ENCODE data around the gene NKPD1.
"Not testable (repeated sequence)": the region's sequence is repeated elsewhere in the genome, so short reads cannot be mapped to it uniquely, and the experiment has no call there.

Gene NKPD1

DNA sequence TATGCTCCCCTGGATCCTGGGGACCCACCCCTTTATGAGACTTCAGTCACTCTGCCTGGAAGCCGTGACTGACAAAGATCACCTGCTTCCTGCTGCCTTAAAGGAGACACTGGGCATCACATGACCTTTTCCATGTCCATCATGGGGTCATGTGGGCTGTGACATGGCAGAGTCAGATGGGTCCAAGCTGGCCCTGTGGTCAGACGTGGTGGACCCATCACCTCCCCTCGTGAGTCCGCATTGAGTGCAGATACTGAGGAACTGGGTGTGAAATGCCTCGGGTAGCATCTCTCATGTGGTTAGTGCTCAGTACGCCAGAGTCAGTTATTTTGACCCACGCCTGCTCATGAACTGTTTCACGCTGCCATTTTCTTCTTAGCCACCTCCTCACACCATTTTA lies 27.1 kb downstream of the NKPD1 start:
- H3K27me3 Mint-ChIP-seq (ENCODE audit: low read depth), result no peaks in the 10 kb centered on the region
- H3K27ac Mint-ChIP-seq, result no peak overlapping the region
- no peaks in the 10 kb centered on the region for H3K9me3 Mint-ChIP-seq
- DNase-seq (ENCODE audit: low spot score), result no peak
- peaks cover 3% of the 10 kb centered on the region for H3K4me1 Mint-ChIP-seq (ENCODE audit: low read depth)
- no peaks in the 10 kb centered on the region for H3K36me3 Mint-ChIP-seq (ENCODE audit: low read depth)
- H3K4me3 Mint-ChIP-seq, result no peak overlapping the region

DNA sequence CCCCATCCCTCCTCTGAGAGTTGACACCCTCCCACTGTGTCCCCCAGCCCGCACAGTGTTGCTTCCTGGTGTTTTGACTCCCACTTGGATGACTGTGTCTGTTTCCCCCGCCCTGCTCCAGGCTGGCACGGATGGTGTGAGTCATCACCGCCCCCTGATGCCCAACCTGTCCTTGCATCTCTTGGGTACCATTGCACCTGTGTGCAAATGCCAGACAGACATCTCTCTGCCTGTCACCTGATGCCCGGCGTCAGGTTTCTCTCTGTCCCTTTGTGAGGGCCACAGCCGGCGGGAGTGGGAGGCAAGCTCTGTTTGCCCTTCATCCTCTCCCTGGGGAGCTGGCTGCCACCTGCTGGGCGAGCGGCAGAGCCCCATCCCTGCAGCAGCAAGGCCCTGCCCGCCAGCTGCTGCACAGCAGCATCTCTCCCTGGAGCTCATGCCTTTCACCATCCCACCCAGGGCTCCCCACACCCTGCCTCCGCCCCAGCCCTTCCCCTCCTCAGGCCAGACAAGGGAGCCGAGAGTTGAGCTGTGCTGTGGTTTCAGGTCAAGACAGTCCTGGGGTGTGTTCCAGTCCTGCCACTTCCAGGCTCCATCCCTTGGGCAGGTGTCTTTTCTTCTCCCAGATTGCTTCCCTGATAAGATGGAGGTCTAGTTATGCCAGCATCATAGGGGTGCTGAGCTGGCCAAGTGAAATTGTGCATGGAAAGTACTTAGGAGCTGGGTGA lies 29.7 kb downstream of the NKPD1 start:
- Mint-ChIP-seq H3K36me3 (ENCODE audit: low read depth) (no peaks in the 10 kb centered on the region), H3K27me3 (ENCODE audit: low read depth) (no peaks in the 10 kb centered on the region), H3K27ac (no peak overlapping the region), H3K9me3 (no peaks in the 10 kb centered on the region), H3K4me3 (no peak overlapping the region), H3K4me1 (ENCODE audit: low read depth) (peaks cover 4% of the 10 kb centered on the region)
- DNase-seq (ENCODE audit: low spot score), result no peak

DNA sequence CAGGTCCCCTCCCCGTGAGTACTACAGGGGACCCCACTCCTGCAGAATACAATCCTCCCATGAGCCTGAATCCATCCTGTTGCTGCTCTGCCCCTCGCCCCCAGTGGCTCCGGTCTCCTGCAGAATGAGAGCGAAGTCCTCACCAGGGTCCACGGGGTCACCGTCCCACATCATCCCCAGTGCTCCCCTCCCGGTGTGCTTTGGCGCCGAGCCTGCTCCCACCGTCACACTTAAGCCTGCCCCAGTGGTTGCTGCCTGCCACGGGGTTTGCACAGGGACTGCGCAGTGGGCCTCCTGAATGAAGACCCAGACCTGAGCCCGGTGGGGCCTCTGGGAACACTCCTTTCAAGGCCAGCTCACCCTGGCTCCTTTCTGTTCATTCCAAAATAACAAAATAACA lies 30.5 kb downstream of the NKPD1 start:
- Mint-ChIP-seq H3K4me3 (no peak overlapping the region), H3K27ac (no peak overlapping the region), H3K9me3 (no peaks in the 10 kb centered on the region), H3K4me1 (ENCODE audit: low read depth) (peaks cover 6% of the 10 kb centered on the region), H3K27me3 (ENCODE audit: low read depth) (no peaks in the 10 kb centered on the region), H3K36me3 (ENCODE audit: low read depth) (no peaks in the 10 kb centered on the region)
- DNase-seq (ENCODE audit: low spot score), result no peak

DNA sequence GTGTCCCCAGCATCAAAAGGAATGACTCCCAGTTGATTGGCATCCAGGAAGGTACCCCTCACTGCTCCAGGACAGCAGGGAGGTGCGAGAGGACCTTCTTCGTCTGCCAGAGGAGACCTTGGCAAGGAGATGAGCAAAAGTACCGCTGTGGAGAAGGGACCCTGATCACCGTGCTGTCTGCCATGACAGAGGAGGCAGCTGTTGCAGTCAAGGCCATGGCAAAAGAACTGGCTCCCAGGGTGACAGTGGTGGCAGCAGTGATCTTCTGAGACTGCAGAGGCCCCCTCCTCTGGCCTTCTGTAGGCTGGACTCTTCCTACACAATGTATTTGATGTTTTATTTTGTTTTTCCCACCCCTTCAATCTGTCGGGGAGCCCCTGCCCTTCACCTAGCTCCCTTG lies 32.0 kb downstream of the NKPD1 start:
- Mint-ChIP-seq H3K36me3 (ENCODE audit: low read depth) (no peaks in the 10 kb centered on the region), H3K4me3 (no peak overlapping the region), H3K27me3 (ENCODE audit: low read depth) (no peaks in the 10 kb centered on the region), H3K27ac (no peak overlapping the region), H3K4me1 (ENCODE audit: low read depth) (peaks cover 6% of the 10 kb centered on the region), H3K9me3 (no peaks in the 10 kb centered on the region)
- DNase-seq (ENCODE audit: low spot score), result no peak

DNA sequence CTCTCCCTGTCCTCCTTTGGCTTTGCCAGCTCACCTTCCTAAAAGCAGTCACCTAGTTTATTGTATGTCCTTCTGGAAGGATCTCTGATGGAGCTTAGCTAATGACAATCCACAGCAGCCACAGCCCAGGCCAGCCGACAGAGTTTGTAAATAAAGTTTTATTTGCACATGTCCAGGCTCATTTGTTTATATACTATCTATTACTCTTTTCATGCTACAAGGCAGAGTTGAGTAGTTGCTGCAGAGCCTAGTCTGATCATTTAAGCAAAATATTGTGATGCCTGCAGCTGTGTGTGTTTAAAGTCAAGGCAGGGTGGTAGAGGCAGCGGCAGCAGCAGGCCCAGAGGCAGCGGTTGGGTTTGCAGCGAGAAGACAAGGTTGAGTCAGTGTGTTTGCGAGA lies 32.6 kb downstream of the NKPD1 start:
- Mint-ChIP-seq H3K4me3 (no peak overlapping the region), H3K36me3 (ENCODE audit: low read depth) (no peaks in the 10 kb centered on the region), H3K9me3 (no peaks in the 10 kb centered on the region), H3K27me3 (ENCODE audit: low read depth) (no peaks in the 10 kb centered on the region), H3K27ac (no peak overlapping the region), H3K4me1 (ENCODE audit: low read depth) (peaks cover 6% of the 10 kb centered on the region)
- DNase-seq (ENCODE audit: low spot score), result no peak

DNA sequence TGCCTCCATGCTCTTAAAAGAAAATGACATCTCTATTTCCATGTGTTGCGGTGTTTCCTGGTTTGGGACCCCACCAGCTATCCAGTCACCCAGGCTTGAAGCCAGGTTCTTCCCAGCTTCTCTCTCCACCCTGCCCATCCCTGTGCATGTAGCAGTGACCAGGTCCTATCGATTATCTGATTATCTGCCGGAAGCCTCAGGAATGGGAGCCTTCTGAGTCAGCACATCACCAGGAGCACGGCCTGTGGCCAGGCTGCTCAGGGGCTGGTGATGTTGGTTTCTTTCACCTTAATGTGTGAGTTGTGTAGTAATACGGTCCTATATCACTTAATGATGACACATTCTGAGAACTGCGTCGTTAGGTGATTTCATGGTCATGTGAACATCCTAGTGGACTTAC lies 34.1 kb downstream of the NKPD1 start:
- H3K36me3 Mint-ChIP-seq (ENCODE audit: low read depth), result no peaks in the 10 kb centered on the region
- no peak for DNase-seq (ENCODE audit: low spot score)
- peaks cover 7% of the 10 kb centered on the region for H3K4me1 Mint-ChIP-seq (ENCODE audit: low read depth)
- H3K4me3 Mint-ChIP-seq, result no peak overlapping the region
- H3K27ac Mint-ChIP-seq, result no peak overlapping the region
- no peaks in the 10 kb centered on the region for H3K9me3 Mint-ChIP-seq
- H3K27me3 Mint-ChIP-seq (ENCODE audit: low read depth), result no peaks in the 10 kb centered on the region

DNA sequence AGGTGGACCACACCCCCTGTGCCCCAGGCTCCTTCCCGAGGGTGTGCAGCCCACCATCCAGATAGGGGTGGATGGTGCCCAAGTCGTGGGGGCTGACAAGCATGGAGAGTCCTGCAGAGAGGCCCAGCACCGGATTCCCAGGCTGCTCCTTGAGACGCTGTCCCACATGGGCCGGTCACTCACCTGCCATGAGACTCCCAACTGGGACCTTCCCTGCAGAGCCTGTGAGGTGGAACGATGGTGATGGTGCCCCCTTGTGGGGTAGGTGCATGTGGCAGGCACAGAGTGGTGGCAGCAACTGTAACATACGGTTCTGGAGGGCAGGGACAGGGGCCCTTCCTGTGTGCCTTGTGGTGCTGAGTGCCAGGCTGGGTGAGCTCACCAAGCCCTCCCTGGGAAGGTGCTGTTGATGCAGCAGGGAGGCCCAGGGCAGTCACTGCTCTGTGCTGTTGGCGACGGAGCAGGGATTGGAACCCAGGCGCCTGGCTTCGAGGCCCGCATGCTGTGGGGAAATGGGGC lies 34.7 kb downstream of the NKPD1 start:
- Mint-ChIP-seq H3K9me3 (no peaks in the 10 kb centered on the region), H3K4me3 (no peak overlapping the region), H3K4me1 (ENCODE audit: low read depth) (peaks cover 12% of the 10 kb centered on the region), H3K36me3 (ENCODE audit: low read depth) (no peaks in the 10 kb centered on the region), H3K27ac (no peak overlapping the region), H3K27me3 (ENCODE audit: low read depth) (no peaks in the 10 kb centered on the region)
- peak; percentile 57 for DNase-seq (ENCODE audit: low spot score)

DNA sequence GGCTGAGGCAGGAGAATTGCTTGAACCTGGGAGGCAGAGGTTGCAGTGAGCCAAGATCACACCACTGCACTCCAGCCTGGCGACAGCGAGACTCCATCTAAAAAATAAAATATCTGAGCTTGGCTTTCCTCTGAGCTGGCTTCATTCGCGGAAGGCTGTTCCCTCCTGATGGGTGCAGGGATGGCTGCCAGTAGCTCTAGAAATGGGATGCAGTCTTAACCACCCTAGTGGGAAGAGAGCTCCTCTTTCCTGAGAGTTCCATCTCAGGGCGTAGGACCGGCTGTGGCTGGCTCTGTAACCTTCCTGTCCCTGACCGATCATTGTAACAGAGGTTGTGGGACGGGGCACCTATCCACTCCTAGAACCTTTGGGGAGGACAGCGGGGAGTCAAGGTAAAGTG lies 35.4 kb downstream of the NKPD1 start:
- Mint-ChIP-seq H3K9me3 (no peaks in the 10 kb centered on the region), H3K36me3 (ENCODE audit: low read depth) (no peaks in the 10 kb centered on the region), H3K4me1 (ENCODE audit: low read depth) (peaks cover 16% of the 10 kb centered on the region), H3K4me3 (no peak overlapping the region), H3K27me3 (ENCODE audit: low read depth) (no peaks in the 10 kb centered on the region), H3K27ac (no peak overlapping the region)
- no peak for DNase-seq (ENCODE audit: low spot score)

DNA sequence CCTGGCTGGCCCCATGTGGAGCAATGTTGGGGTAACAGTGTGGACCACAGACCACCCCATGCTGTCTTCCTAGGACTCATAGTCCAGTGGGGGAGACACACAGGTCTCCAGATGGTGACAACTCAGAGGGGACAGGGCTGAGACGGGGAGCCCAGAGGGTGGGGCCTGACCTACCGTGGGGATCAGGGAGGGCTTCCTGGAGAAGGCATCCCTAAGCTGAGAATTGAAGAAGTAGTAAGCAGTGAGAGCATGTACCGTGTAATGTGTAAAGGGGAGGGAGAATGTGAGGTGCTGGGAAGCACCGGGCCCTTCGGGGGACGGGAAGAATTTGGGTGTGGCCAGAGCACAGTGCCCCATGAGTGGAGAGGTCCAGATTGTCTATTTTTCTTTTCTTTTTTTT lies 36.8 kb downstream of the NKPD1 start:
- no peak overlapping the region for H3K27ac Mint-ChIP-seq
- DNase-seq (ENCODE audit: low spot score), result no peak
- H3K9me3 Mint-ChIP-seq, result no peaks in the 10 kb centered on the region
- H3K36me3 Mint-ChIP-seq (ENCODE audit: low read depth), result no peaks in the 10 kb centered on the region
- no peaks in the 10 kb centered on the region for H3K27me3 Mint-ChIP-seq (ENCODE audit: low read depth)
- H3K4me1 Mint-ChIP-seq (ENCODE audit: low read depth), result peaks cover 20% of the 10 kb centered on the region
- H3K4me3 Mint-ChIP-seq, result no peak overlapping the region

DNA sequence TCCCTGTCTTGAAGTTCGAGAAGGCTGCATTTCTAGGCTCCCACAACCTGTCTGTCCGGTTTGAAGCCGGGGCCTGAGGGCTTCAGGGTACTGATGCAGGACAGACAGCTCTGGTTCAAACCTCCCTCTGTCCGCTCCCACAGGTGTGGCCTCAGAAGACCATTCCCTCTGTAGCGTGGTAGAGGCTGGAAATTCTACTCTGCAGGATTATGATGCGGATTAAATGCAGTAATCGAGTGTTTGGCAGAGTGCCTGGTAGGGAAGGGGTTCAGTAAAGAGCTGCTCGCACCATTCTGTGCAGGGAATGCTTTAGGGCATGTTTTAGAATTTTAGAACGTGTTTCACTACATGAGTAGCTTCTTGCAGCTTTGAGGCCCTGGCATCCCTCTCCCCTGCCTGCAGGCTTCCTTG lies 37.3 kb downstream of the NKPD1 start:
- Mint-ChIP-seq H3K36me3 (ENCODE audit: low read depth) (no peaks in the 10 kb centered on the region), H3K27ac (no peak overlapping the region), H3K4me1 (ENCODE audit: low read depth) (peaks cover 23% of the 10 kb centered on the region), H3K4me3 (no peak overlapping the region), H3K9me3 (no peaks in the 10 kb centered on the region), H3K27me3 (ENCODE audit: low read depth) (no peaks in the 10 kb centered on the region)
- DNase-seq (ENCODE audit: low spot score), result no peak

DNA sequence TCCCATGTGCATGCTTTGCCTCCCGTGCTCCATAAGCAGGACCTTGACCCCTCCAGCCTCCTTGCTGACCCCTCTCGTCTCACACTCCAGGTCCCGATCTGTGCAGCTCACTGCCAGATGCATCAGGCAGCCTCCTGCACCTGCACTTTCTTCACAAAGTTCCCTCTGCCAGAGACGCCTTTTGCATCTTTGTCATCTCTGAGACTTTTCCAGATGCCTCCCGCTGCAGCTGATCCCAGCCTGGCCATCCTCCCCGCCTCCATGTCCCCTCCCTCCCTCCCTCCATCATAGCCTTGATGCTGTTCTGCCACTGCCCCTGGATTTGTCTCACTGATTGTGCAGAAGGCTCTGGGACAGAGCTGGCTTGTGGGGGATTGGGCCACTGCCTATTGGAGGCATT lies 38.0 kb downstream of the NKPD1 start:
- peaks cover 30% of the 10 kb centered on the region for H3K4me1 Mint-ChIP-seq (ENCODE audit: low read depth)
- no peak overlapping the region for H3K4me3 Mint-ChIP-seq
- DNase-seq (ENCODE audit: low spot score), result no peak
- no peak overlapping the region for H3K27ac Mint-ChIP-seq
- no peaks in the 10 kb centered on the region for H3K36me3 Mint-ChIP-seq (ENCODE audit: low read depth)
- no peaks in the 10 kb centered on the region for H3K27me3 Mint-ChIP-seq (ENCODE audit: low read depth)
- no peaks in the 10 kb centered on the region for H3K9me3 Mint-ChIP-seq

DNA sequence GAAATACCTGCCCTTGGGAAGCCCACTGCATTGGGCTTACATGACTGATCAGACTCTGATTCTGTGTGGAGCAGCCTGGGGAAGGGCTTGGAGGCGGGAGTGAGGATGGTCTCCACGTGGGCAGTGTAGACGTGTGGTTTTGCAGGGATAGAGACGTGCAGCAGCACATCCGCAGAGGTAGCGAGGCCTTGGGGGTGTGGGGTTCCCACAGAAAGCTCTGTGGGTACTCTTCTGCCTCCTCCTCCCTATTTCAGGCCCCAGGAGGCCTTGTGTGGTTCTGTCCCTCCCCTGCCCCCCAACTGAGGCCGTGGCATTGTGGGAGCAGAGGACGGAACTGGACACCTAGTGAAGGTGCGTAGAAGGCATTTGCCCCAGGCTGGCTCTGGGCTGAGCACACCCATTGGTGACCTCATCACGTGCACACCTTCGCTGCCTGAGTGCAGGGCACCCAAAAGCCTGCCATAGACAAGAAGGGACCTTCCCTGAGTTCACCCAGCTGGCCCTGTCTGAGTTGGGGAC lies 38.9 kb downstream of the NKPD1 start:
- no peaks in the 10 kb centered on the region for H3K27me3 Mint-ChIP-seq (ENCODE audit: low read depth)
- DNase-seq (ENCODE audit: low spot score), result no peak
- H3K27ac Mint-ChIP-seq, result no peak overlapping the region
- no peaks in the 10 kb centered on the region for H3K9me3 Mint-ChIP-seq
- H3K4me1 Mint-ChIP-seq (ENCODE audit: low read depth), result peaks cover 37% of the 10 kb centered on the region
- no peaks in the 10 kb centered on the region for H3K36me3 Mint-ChIP-seq (ENCODE audit: low read depth)
- H3K4me3 Mint-ChIP-seq, result no peak overlapping the region

DNA sequence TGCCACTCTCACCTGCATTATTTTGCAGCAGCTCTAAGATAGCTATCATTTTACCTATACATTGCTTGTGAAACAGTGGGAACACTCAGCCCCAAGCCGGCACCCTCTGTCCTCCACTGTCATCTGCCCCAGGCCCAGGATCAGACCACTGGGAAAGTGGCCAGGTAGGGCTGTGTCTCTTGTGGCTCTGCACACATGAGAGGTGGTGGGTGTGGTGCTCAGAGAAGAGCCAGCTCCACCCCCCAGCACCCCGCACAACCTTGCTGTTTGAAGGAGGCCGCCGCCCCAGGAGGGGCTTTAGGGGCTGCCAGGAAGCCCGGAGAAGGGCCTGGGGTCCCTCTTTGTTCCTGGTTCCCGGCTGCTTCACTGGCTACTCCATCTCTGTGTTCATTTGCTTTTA lies 41.2 kb downstream of the NKPD1 start:
- Mint-ChIP-seq H3K27ac (no peak overlapping the region), H3K4me3 (no peak overlapping the region), H3K4me1 (ENCODE audit: low read depth) (peaks cover 47% of the 10 kb centered on the region), H3K9me3 (no peaks in the 10 kb centered on the region), H3K27me3 (ENCODE audit: low read depth) (no peaks in the 10 kb centered on the region), H3K36me3 (ENCODE audit: low read depth) (no peaks in the 10 kb centered on the region)
- DNase-seq (ENCODE audit: low spot score), result no peak

DNA sequence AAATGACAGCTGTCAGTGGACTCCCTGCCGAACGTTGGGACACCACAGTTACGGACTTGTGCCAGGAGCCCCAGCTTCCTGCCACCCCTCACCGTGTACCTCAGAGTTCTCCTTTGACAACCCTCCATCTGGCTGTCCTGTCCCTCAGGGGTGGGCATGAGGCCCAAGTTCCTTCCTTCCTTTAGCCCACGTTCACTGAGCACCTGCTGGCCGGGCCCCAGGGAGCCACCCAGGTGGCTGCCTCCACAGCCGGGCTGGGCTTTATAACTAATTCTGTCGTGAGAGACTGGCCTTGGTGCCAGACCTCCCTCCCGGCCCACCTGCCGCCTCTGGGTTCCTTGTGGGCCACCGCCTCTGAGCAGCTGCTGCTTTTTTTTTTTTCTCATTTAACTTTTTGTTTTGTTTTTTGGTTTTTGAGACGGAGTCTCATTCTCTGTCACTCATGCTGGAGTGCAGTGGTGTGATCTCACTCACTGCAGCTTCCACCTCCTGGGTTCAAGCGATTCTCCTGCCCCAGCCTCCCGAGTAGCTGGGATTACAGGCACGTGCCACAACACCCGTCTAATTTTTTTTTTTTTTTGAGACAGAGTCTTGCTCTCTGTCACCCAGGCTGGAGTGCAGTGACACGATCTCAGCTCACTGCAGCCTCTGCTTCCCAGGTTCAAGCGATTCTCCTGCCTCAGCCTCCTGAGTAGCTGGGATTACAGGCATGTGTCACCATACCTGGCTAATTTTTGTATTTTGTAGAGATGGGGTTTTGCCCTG lies 42.0 kb downstream of the NKPD1 start:
- peaks cover 47% of the 10 kb centered on the region for H3K4me1 Mint-ChIP-seq (ENCODE audit: low read depth)
- H3K36me3 Mint-ChIP-seq (ENCODE audit: low read depth); H3K27ac Mint-ChIP-seq; DNase-seq (ENCODE audit: low spot score); H3K27me3 Mint-ChIP-seq (ENCODE audit: low read depth); H3K9me3 Mint-ChIP-seq: not testable (repeated sequence)
- H3K4me3 Mint-ChIP-seq, result peak overlapping the region; percentile 0
